Measurements from ENCODE around the gene ZBED4.

ZBED4 gene

DNA sequence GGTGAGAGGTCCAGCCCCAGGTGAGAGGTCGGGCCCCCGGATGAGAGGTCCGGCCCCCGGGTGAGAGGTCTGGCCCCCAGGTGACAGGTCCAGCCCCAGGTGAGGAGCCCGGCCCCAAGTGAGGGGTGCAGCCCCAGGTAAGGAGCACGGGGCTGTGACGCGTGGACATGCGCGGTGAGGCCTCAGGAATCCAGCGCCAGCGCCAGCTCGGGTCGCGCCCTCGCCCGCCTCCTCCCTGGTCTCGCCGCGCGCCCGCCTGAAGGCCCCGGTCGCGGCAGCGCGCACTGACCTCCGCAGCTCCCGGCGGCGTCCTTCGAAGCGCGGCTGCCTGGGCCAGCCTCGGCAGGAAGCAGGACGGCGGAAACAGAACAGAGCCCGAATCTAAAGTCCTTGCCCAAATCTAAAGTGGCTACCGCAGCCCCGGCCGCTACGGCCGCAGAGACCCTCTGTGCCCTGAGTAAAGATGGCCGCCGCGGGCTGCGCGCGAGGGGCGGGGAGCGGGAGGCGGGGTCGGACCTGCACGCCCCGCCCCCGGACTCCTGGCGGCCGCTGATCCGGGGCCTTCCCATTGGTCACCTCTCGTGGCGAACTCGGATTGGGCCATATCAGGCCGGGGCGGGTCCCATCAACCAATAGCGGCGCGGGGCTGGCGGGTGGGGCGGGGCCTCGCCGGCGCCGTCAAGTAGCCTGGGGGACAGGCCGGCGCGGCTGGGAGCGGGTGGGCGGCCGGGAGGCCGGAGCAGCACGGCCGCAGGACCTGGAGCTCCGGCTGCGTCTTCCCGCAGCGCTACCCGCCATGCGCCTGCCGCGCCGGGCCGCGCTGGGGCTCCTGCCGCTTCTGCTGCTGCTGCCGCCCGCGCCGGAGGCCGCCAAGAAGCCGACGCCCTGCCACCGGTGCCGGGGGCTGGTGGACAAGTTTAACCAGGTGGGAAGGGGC lies 64.6 kb downstream of the ZBED4 start, which contains the start of the genes ALG12 and CRELD2:
Gene ALG12, minus strand, starts transcription at position 465 of the 937 bp plus-strand sequence. CDS start 4,673 bp downstream, outside the sequence.
Gene CRELD2, plus strand, starts transcription at position 661 of the 937 bp plus-strand sequence. Its CDS starts 136 bp downstream, at position 797.
- in situ Hi-C loops (cut with MboI; ENCODE audit: low sequenced_read_pairs), result no loop called here

GRCh38 chr22:49918911-49919881 lies 65.6 kb downstream of the ZBED4 start:
- in situ Hi-C loops (cut with MboI; ENCODE audit: low sequenced_read_pairs), result no loop called here

DNA sequence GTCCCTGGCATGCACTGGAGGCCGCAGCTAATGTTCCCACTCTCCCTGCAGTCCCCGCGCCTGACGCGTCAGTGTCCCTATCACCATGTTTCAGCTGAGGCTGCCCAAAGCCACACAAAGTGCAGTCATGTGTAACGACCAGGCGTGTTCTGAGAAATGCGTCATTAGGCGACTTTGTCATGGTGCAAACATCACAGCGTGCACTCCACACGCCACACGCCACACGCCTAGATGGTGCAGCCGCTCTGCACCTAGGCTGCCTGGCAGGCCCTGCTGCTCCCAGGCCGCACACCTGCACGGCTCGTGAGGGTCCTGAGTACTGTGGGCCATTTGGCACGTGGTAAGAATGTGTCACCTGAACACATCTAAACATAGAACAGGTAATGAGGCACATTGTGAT lies 67.2 kb downstream of the ZBED4 start:
- in situ Hi-C loops (cut with MboI; ENCODE audit: low sequenced_read_pairs), result no loop called here

GRCh38 chr22:49921508-49922278 lies 68.0 kb downstream of the ZBED4 start:
- in situ Hi-C loops (cut with MboI; ENCODE audit: low sequenced_read_pairs), result no loop called here

DNA sequence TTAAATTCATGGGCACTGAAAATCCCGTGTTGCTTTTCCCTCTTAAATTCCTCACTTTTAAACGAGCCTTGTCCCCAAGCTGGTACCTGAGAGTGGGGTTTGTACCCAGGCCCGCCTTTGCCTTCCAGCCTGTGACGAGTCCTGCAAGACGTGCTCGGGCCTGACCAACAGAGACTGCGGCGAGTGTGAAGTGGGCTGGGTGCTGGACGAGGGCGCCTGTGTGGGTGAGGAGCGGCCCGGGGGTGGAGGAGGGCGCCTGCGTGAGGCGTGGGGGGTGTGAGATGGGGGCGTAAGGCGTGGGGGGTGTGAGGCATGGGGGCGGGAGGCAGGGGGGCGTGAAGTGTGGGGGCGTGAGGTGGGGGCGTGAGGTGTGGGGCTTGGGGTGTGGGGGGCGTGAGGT lies 68.8 kb downstream of the ZBED4 start:
- in situ Hi-C loops (cut with MboI; ENCODE audit: low sequenced_read_pairs), result no loop called here

- in situ Hi-C loops (cut with MboI; ENCODE audit: low sequenced_read_pairs), result no loop called here
Observed at GRCh38 chr22:49922926-49923325, 69.3 kb downstream of the ZBED4 start.

- in situ Hi-C loops (cut with MboI; ENCODE audit: low sequenced_read_pairs), result no loop called here
Observed at GRCh38 chr22:49923445-49923844, 69.8 kb downstream of the ZBED4 start.

DNA sequence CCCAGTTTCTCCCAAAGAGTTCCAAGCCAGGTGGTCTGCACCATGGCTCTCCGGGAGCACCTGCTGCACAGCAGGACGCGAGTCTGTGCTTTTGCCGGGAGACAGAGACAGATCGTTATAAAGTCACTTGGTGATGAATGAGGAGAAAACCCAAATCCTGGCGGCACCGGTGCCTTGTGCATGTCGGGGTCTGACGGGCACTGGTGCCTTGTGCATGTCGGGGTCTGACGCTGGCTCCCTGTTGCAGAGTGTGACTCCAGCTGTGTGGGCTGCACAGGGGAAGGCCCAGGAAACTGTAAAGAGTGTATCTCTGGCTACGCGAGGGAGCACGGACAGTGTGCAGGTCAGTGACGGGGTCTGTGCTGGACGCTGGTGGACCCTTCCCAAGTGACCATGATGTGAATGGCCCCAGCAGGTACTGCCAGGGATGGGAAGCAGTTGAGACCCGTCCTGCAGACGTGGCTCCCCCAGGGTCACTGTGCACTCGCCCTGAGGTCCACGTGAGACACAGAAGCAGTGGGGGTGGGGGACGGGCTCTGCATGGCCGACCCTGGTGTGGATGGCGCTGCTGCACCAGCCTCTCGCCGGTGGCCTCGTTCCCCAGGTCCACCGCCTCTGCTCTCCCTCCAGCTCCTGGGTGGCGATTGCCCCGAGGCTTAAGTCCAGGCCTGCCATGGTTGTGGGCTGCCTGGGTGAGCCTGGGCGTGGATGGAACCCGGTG lies 70.6 kb downstream of the ZBED4 start:
- in situ Hi-C loops (cut with MboI; ENCODE audit: low sequenced_read_pairs), result no loop called here

DNA sequence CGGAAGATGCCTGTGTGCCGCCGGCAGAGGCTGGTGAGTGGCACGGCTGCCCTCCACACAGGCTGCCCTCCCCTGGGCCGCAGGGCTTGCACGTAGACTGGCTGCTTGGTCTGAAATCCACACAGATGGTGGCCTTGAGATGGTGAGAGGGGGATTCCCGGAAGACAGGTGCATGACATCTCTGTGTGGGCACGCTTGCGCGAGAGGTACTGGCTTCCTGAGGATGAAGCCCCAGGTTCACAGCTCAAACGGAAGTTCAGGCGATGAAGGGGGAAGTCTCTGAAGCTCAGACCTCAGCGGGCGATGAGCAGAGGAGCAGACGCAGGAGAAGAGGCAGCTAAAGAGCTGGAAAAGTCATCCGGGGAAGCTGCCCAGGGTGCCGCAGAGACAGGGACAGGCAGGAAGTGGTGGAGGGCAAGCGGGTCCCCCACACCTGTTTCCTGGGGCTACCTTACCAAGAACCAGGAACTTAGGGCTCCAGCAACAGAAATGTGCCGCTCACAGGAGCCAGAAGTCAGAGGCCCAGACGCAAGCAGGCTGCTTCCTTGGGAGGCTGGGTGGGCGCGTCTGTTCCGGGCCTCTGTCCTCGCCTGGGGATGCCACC lies 72.0 kb downstream of the ZBED4 start:
- in situ Hi-C loops (cut with MboI; ENCODE audit: low sequenced_read_pairs), result loop anchor here (25.0 kb wide), 1 partner anchor 287 kb away; the partner anchor contains the start of gene SELENOO

DNA sequence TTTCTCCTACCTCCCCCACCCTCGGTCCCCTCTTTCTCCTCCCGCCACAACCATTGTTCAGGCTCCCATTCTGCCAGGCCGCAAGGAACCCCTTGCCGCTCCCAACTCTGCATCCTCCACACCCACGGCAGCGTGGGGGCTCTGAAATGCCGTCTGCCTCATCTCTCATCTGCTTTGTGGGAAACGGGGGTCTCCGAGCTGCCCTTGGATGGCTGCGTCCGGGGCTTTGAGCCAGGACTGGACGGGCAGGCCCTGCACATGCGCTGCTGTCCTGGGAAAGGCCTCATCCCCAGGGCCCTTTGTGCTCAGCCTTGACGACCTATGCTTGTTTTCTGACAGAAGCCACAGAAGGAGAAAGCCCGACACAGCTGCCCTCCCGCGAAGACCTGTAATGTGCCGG lies 73.3 kb downstream of the ZBED4 start:
- in situ Hi-C loops (cut with MboI; ENCODE audit: low sequenced_read_pairs), result loop anchor here (25.0 kb wide), 1 partner anchor 285 kb away; the partner anchor contains the start of gene SELENOO

GRCh38 chr22:49927483-49928184 lies 74.0 kb downstream of the ZBED4 start:
- in situ Hi-C loops (cut with MboI; ENCODE audit: low sequenced_read_pairs), result loop anchor here (25.0 kb wide), 1 partner anchor 285 kb away; the partner anchor contains the start of gene SELENOO

- in situ Hi-C loops (cut with MboI; ENCODE audit: low sequenced_read_pairs), result loop anchor here (25.0 kb wide), 1 partner anchor 284 kb away; the partner anchor contains the start of gene SELENOO
Observed at GRCh38 chr22:49928185-49928495, 74.5 kb downstream of the ZBED4 start.

- in situ Hi-C loops (cut with MboI; ENCODE audit: low sequenced_read_pairs), result loop anchor here (25.0 kb wide), 1 partner anchor 284 kb away; the partner anchor contains the start of gene SELENOO
Observed at GRCh38 chr22:49928555-49929210, 75.0 kb downstream of the ZBED4 start.

- in situ Hi-C loops (cut with MboI; ENCODE audit: low sequenced_read_pairs), result loop anchor here (25.0 kb wide), 1 partner anchor 283 kb away; the partner anchor contains the start of gene SELENOO
Observed at GRCh38 chr22:49929211-49929979, 75.8 kb downstream of the ZBED4 start.

DNA sequence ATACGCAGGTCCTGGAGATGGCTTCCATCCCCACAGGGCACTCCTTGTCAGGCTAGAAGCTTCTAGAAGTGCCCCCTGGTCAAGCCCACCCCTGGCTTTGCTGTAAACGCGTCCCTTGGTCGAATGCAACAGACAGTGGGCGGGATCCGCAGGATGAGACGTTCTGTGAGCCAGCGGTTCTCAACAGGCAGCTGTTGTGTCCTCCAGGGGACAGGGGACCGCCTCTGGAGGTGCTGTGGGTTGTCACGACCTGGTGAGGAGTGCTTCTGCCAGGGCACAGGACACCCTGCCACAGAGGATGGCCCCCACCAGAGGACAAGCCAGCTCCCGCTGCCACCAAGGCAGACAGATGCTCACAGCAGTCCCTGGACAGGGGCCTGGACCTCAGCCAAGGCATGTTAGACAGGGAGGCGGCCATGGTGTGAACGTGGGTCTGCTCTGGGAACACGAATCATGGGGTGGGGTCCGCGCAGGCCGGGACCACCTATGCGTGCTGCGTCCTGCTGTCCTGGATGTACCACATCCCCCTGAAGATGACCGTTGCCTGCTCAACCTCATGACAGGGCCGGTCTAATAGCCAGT lies 76.4 kb downstream of the ZBED4 start:
- in situ Hi-C loops (cut with MboI; ENCODE audit: low sequenced_read_pairs), result loop anchor here (10.0 to 25.0 kb wide), 2 partner anchors 105 to 282 kb away; partner anchors contain the start of gene SELENOO

- in situ Hi-C loops (cut with MboI; ENCODE audit: low sequenced_read_pairs), result loop anchor here (10.0 to 25.0 kb wide), 2 partner anchors 104 to 281 kb away; partner anchors contain the start of gene SELENOO
Observed at GRCh38 chr22:49930596-49931412, 77.2 kb downstream of the ZBED4 start.
